Activated CD8-positive, alpha-beta memory T cell treated with anti-CD3 and anti-CD28 coated beads, Interleukin-2, amount 50 U/mL, for 48 hours (primary cell): ENCODE measurements around the gene MRPL54.

Experiments
- DNase-seq: peaks from one replicate; pipeline ENCODE4 v3.0.0-alpha.2; 2020

MRPL54 gene

DNA sequence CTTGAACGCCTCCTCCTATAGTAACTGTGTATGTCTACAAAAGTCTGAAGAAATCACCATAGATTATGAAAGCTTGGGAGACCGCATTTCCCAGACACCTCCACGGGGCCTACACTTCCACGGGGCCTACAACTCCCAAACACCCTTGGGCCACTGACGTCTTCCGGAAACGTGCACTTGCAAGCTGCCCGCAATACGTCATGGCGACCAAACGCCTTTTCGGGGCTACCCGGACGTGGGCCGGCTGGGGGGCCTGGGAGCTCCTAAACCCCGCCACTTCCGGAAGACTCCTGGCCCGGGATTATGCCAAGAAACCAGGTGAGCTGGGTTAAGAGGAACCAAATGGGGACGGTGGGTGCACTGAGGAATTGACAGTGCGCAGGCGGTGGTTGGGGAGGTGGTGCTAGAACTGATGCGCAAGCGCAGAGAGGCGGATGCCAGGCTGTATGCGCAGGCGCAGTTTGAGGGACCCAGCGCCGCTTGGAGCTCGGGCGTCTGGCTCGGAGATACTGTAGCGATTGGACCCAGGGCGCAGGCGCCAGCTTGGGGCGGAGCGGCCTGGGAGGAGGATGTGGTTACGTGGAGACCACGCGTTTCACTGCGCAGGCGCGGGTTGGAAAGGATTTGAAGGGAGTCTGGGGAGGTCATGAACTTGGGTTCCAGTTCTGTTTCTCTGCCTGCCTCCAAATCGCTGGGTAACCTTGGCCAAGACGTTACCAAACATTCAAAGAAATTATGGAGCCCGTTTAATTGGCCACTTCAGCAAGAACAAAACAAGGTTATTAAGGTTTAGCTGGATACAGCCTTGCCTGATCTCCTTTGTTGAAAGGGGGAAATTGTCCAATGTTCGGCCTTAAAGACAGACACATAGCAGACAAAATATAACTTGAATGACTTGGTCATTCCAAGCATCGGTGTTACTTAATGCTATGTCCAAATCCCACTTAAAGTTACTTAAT, at the start of gene MRPL54:
MRPL54 (plus strand) TSS at position 182 of the 959 bp plus-strand sequence; CDS start at position 201, 19 bp downstream.
- peak; percentile 99 for DNase-seq

DNA sequence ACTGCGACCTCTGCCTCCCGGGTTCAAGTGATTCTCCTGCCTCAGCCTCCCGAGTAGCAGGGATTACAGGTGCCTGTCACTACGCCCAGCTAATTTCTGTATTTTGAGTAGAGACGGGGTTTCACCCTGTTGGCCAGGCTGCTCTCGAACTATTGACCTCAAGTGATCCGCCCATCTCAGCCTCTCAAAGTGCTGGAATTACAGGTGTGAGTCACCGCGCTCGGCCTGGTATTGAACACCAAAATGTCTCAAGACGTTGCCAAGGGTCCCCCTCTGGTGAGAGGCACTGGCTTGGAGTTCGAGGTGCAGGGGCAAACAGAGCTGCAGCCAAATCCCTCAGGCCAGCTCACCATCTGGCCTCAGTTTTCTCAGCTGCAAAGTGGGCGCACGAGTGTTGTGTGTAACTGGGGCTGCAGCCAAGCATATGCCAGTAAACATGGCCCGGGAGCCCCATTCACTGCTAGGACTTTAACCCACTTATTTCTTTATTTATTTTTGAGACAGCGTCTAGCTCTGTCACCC, 46.3 kb upstream of the MRPL54 start:
- DNase-seq: no peak

DNA sequence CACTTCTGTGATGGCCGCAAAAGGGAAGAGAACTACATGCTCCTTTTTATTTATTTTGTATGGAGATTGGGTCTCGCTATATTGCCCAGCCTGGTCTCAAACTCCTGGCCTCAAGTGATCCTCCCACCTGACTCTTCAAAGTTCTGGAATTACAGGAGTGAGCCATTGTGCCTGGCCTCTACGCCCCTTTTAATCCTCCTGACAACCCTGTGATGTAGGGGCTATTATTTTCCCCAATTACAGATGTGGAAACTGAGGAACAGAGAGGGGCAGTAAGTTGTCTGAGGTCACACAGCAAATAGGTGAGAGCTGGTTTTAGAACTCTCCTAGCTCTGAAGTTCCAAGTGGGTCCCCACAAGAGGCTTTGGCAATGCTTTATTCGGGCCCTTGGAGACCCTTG, 42.6 kb upstream of the MRPL54 start:
- DNase-seq: no peak

DNA sequence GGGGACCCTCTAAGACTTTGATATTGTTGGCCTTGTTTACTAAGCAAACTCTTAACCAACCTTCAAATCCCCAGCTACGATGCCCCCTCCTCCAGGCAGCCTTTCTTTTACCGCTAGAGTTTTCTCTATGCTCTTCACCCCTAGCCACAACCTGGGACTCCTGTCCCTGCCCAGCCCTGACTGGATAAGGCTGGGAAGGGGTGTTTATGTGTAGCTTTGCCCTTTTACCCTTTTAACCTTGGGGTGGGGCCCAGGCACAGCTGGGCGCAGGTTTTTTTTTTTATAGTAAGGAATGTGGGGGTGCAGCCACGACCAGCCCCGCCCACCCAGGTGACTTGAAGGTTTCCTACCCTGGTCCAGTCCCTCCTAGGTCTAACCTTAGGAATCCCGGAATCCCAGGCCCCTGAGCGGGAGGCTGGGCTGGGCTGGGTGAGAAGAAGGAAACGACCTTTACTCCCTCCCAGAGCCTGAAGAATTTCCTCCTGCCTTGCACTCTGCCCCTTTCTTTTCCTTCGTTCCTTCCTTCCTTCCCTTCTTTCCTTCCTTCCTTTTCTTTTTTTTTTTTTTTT, 42.0 kb upstream of the MRPL54 start:
- no peak for DNase-seq

DNA sequence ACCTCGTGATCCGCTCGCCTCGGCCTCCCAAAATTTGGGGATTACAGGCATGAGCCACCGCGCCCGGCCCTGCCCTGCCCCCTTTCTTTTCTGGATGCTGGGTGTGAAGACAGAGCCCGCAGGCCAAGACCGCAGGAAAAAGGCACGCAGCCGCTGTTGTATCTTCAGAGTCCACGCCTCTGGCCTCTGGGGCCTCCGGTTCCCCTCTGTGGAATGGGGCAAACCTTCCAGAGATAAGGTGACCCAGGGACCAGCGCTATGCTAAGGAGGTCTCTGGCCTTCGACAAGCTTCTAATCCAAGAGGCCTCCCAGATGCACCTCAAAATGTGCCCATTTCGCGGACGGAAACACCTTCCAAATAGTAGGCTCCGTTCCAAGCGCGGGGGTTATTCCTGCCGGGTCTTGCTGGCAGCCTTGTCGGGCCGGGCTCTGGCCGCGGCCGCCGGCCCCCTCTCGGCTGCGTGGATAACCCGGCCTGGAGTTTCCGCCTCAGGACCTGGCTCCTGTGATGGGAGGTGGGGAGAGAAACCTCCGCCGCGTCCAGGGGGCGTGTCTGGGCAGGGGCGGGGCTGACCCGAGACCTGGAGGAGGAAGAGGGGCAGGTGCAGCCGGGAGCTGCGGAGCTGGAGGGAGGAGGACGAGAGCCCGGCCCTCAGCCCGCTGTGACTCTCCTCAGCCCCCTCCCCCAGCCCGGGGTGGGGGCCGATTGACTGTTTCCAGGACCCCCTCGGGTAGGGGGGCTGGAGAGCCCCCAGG, 41.2 kb upstream of the MRPL54 start:
- peak; percentile 90 for DNase-seq

DNA sequence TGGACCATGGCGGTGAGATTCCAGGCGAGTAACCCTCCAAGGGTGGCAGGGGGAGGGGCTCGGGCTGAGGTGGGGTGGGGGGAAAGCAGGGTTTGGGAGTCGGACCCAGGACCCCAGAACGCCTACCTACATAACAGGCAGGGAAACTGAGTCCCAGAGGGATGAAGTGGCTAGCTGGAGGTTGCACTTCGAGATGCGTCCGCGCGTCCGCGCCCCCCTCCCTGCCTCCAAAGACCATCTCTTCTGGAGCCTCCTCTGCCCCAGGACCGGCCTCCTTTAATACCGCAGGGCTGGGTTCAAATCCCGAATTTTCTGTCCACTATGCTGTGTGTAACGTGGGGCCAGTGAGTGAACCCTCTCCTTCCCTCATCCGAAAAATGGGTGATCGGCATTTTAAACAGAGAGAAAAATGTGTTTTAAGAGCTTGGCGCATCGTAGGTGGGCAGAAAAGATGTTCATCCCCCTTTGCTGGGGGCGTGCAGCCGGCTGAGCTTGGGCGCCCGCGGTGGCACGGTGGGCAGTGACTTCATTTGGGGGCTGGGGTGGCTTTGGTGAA, 40.5 kb upstream of the MRPL54 start:
- no peak for DNase-seq

DNA sequence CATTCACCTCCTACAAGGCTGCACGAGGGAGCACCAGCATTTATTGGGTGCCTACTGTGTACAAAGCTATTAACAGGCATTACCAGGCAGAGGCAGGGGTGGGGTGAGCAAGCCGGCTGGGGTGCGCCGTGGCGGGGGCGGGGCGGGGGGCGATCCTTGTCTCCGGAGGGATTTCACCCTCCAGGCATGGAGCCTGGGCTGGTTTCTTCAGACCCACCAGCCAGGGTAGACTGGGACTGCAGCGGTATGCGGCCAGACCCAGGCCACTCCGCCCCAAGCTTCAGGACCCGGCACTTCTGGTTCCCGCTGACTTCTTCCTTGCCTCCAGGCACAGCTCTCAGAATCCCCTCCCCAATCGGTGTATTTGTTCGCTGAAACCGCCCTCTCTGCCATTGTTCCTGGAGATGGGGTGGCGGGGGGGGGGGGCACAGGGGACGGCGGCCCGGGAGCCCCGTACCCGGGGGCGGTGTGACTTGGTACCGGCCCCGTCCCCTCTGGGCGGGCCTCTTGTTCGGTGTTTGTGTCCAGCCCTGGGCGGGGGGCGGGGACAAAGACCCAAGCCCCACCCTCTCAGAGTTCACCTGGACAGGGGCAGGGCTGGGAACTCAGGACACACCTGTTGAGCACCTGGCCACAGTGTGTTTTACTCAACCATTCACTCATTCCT, 39.9 kb upstream of the MRPL54 start:
- no peak for DNase-seq

DNA sequence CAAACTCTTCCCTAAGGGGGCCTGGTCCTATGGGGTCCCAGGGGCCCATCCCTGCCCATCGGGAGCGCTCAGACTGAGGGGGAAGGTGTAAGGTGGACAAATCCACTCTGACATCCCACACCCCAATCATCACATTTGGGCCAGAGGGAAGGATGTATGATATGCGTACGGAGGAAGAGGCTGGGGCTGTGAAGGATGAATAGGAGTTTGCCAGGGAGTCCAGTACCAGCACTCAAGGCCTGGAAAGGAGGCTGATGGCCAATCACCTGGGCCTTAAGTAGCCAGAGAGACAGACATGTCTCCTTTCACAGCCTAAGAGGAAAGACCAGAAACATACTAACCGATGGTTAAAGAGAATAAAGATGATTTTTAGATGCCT, 39.4 kb upstream of the MRPL54 start:
- no peak for DNase-seq

DNA sequence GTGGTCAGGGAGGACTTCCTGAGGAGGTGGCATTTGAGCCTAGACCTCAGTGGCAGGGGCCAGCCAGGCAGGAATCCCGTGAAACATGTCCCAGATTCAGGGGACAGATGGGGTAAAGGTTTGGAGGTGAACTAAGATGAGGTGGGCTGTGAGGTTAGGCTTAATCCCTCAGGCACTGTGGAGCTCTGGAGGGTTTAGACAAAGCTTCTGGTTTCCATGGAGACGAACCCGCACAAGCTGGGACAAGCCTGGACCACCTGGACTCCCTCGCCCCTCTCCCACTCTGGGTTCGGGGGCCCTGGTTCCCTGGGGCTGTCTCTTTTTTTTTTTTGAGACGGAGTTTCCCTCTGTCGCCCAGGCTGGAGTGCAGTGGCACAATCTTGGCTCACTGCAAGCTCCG, 38.6 kb upstream of the MRPL54 start:
- no peak for DNase-seq

DNA sequence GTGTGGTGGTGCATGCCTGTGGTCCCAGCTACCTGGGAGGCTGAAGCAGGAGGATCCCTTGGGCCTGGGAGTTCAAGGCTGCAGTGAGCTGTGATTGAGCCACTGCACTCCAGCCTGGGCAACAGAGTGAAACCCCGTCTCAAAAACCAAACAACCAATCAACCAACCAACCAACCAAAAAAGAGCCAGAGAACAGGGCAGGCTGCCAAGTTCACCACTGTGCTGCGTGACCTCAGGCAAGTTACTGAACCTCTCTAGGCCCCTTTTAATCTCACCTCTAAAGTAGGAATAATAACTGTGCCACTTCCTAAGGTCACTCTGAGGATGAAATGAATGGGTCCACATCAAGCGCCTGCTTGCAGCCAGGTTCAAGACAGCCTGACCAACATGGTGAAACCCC, 37.4 kb upstream of the MRPL54 start:
- DNase-seq: no peak

DNA sequence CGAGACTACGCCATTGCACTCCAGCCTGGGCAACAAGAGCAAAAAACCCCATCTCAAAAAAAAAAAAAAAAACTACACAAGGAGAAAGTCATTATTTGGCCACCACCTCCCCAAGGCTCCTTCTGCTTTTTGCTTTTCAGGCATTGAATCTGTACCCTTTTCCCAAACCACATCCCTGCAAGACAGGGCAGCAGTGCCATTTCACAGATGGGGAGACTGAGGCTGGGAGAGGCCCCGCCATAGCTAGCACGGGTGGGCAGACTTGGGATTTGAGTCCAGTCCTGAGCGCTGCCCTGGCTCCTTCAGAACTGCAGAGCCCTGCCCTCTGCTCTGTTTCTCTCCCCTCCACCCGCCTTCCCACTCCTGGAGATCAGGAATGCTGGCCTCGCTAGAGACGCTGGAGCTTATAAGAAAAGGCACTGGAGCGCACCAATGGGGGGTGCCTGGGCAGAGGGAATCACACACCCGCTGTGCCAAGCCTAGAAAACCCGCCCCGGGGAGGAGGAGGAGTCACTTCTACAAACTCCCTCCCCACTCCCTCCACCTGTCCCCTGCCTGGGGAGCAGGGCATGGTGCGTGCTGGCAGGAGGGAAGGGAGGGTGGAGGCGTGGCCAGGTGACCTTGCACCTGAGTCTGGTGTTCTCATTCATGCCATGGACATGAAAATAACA, 36.7 kb upstream of the MRPL54 start:
- DNase-seq: no peak

DNA sequence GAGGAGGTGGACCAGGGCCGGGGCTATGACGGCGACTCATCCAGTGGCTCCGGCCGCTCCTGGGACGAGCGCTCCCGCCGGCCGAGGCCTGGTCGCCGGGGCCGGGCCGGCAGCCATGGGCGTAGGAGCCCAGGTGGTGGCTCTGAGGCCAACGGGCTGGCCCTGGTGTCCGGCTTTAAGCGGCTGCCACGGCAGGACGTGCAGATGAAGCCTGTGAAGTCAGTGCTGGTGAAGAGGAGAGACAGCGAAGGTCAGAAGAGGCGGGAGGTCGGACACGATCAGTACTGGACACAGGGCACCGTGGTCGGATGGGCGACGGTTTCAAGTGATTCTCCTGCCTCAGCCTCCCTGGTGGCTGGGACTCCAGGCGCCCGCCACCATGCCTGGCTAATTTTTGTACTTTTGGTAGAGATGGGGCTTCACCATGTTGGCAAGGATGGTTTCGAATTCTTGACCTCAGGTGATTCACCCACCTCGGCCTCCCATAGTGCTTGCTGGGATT, 32.0 kb upstream of the MRPL54 start:
- DNase-seq: no peak

DNA sequence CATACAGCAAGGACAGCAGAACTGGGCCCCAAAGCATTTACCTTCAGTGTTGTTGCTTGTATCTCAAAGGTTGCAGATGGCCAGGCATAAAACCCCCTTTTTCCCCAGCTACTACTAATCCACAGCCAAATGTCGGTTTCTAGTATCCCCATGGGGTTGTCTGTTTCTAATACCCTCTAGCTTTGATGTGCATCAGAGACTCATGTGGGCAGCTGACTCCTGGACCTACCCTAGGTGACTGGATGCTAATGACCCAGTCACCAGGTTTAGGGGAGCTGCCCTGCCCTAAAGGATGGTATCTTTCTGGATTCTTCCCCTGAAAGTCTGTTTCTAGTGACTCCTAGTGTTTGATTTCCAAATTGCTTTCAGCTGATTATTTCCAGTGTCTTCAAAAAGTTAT, 30.4 kb upstream of the MRPL54 start:
- DNase-seq: no peak

DNA sequence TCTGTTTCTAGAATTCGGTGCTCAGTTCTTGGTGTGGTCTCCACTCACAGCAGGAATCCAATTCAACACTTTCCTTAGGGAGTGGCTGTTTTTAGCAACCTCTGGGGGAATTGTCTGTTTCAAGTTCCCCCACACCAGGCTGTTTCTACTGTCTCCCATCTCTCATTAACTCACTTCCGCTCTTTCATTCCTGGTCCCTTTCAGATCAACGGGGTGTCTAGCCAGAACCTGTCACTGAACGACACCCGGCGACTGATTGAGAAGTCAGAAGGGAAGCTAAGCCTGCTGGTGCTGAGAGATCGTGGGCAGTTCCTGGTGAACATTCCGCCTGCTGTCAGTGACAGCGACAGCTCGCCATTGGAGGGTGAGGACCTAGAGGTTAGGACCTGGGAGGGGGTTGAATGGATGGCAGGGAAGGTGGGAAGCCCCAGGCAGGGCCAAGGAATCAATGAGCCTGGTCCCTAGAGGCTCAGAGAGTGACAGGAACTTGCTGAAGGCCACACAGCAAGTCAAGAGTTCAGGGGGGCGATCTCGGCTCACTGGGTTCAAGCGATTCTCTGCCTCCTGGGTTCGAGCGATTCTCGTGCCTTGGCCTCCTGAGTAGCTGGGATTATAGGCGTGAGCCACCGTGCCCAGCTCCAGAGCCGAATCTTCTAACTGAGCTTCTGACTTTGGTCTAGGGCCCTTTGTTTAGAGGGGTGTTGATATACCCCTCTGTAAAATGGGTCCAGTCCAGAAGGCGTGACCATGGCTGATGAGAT, 28.8 kb upstream of the MRPL54 start:
- no peak for DNase-seq

DNA sequence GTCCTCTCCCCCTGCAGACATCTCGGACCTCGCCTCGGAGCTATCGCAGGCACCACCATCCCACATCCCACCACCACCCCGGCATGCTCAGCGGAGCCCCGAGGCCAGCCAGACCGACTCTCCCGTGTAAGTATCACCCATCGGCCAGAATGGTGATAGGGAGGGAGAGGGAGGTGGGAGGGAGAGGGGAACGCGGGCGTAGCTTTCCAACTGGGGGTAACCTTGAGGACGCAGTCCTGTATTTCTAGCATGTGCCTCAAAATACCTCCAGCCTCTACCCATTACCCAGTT, 28.2 kb upstream of the MRPL54 start:
- no peak for DNase-seq

DNA sequence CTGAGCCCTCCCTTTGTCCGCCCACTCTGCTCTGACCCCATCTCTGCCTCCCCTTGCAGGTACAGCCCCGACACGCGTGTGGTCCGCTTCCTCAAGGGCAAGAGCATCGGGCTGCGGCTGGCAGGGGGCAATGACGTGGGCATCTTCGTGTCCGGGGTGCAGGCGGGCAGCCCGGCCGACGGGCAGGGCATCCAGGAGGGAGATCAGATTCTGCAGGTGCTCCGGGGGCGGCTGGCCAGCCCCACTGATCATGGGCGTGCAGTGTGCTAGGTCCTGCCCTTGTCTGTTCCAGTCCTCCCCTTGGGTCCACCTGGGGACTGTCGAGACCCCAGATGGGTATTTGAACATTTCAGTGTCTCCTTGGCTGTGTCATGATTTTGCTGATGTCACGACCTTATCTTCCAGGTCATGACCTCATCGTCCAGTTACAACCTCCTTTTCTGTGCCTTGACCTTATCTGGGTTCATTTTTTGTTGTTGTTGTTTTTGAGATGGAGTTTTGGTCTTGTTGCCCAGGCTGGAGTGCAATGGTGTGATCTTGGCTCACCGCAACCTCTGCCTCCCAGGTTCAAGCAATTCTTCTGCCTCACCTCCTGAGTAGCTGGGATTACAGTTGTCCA, 26.3 kb upstream of the MRPL54 start:
- no peak for DNase-seq

DNA sequence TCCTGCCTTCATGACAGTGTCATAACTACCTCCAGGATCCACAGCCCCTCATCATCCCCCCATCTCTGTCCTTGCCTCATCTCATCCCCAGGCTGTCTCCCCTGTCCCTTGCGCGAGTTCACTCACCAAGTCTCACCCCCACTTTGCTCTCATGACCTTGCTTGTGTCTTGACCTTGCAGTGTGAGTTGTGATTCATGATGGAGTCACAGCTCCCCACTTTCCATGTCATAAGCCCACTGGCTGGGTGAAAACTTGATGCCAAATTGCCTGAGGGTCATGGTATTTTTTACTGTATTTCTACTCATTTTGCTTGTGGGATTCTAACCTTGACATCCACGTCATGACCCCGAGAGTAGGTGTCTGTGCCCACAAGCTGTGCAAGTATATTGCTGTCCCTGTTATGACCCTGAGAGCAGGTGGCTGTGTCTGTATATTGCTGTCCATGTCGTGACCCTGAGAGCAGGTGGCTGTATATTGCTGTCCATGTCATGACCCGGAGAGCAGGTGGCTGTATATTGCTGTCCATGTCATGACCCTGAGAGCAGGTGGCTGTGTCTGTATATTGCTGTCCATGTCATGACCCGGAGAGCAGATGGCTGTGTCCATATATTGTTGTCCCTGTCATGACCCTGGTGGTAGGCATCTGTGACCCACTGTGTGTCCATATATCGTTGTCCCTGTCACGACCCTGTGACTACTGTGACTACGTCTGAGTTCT, 24.8 kb upstream of the MRPL54 start:
- no peak for DNase-seq

DNA sequence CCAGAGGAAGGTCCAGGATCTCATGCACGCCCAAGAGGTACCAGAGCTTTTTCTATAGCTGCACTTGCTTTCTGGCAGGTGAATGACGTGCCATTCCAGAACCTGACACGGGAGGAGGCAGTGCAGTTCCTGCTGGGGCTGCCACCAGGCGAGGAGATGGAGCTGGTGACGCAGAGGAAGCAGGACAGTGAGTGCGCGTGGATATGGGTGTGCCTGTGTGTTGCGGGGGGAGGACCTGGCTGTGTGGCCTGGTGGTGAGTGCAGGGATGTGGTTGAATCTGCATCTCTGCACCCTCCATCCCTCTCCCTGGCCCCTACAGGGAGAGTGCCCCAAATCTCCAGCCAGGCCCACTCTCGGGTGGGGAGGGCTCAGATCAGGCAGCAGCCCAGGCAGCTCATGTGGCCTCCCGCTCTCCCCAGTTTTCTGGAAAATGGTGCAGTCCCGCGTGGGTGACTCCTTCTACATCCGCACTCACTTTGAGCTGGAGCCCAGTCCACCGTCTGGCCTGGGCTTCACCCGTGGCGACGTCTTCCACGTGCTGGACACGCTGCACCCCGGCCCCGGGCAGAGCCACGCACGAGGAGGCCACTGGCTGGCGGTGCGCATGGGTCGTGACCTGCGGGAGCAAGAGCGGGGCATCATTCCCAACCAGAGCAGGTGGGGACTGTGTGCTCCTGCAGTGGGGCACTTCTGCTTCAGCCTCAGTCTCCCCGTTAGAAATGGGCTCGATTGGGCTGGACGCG, 23.8 kb upstream of the MRPL54 start:
- no peak for DNase-seq

DNA sequence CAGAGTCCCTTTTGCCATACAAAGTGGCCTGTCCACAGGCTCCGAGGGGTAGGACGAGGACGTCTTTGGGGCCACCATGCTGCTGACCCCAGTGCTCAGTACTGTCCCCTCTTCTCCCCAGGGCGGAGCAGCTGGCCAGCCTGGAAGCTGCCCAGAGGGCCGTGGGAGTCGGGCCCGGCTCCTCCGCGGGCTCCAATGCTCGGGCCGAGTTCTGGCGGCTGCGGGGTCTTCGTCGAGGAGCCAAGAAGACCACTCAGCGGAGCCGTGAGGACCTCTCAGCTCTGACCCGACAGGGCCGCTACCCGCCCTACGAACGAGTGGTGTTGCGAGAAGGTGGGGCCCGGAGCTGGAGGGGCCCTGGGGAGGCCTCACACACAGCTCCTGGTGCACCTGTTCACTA, 22.1 kb upstream of the MRPL54 start:
- DNase-seq: no peak
